RWPE2 (cell line): Measurements from ENCODE around the gene DNAJB13.

ENCODE experiments used
- ATAC-seq: fragments of 200-7000 bp; cut with Tn5 transposase; 3 replicates; pipeline ENCODE4 v1.9.1; 2021; ENCODE audit warnings: low read depth
- DNase-seq: peaks from one replicate; pipeline ENCODE4 v3.0.0-alpha.2; 2020; ENCODE audit warnings: low spot score
- H3K27ac ChIP-seq: fragments of 450-650 bp; 2 replicates; pipeline ENCODE4 v1.5.1; 2017; ENCODE audit warnings: mild to moderate bottlenecking; ENCODE audit not compliant: poor library complexity, severe bottlenecking
- H3K27me3 ChIP-seq: fragments of 250-450 bp; sonication (Bioruptor Pico); 2 replicates; pipeline ENCODE4 v1.5.1; 2021; ENCODE audit warnings: mild to moderate bottlenecking, moderate library complexity; ENCODE audit not compliant: insufficient read depth, poor library complexity, severe bottlenecking
- H3K36me3 ChIP-seq: fragments of 250-450 bp; sonication (Bioruptor Pico); 2 replicates; pipeline ENCODE4 v1.5.1; 2020; ENCODE audit warnings: low read depth, mild to moderate bottlenecking, moderate library complexity
- H3K4me1 ChIP-seq: fragments of 250-450 bp; sonication (Bioruptor Pico); 2 replicates; pipeline ENCODE4 v1.5.1; 2021; ENCODE audit warnings: mild to moderate bottlenecking, moderate library complexity; ENCODE audit not compliant: insufficient read depth, poor library complexity, severe bottlenecking
- H3K4me3 ChIP-seq: fragments of 250-450 bp; sonication (Bioruptor Pico); 2 replicates; pipeline ENCODE4 v1.5.1; 2021; ENCODE audit warnings: mild to moderate bottlenecking, moderate library complexity; ENCODE audit not compliant: severe bottlenecking
- H3K9me3 ChIP-seq: fragments of 250-450 bp; sonication (Bioruptor Pico); 2 replicates; pipeline ENCODE4 v1.5.1; 2021; ENCODE audit warnings: mild to moderate bottlenecking, moderate library complexity; ENCODE audit not compliant: severe bottlenecking
- TF ChIP-seq, protein P1 (sequence below): fragments of 450-650 bp; IDR thresholded peaks from one replicate; pipeline ENCODE4 v1.5.1; 2017; ENCODE audit warnings: mild to moderate bottlenecking, moderate library complexity; ENCODE audit not compliant: poor library complexity, severe bottlenecking

The DNAJB13 gene

GRCh38 chr11:73991471-73992006, 40.7 kb downstream of the DNAJB13 start:
- no peak overlapping the region for H3K27ac ChIP-seq
- no peak for ATAC-seq
- no peaks in the 10 kb centered on the region for H3K9me3 ChIP-seq
- H3K36me3 ChIP-seq, result no peaks in the 10 kb centered on the region
- H3K4me1 ChIP-seq, result no peaks in the 10 kb centered on the region
- DNase-seq, result no peak
- H3K27me3 ChIP-seq, result no peaks in the 10 kb centered on the region
- no peak overlapping the region for H3K4me3 ChIP-seq
- TF ChIP-seq, protein P1, sequence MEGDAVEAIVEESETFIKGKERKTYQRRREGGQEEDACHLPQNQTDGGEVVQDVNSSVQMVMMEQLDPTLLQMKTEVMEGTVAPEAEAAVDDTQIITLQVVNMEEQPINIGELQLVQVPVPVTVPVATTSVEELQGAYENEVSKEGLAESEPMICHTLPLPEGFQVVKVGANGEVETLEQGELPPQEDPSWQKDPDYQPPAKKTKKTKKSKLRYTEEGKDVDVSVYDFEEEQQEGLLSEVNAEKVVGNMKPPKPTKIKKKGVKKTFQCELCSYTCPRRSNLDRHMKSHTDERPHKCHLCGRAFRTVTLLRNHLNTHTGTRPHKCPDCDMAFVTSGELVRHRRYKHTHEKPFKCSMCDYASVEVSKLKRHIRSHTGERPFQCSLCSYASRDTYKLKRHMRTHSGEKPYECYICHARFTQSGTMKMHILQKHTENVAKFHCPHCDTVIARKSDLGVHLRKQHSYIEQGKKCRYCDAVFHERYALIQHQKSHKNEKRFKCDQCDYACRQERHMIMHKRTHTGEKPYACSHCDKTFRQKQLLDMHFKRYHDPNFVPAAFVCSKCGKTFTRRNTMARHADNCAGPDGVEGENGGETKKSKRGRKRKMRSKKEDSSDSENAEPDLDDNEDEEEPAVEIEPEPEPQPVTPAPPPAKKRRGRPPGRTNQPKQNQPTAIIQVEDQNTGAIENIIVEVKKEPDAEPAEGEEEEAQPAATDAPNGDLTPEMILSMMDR, result no peak

- no peak overlapping the region for H3K27ac ChIP-seq
- H3K9me3 ChIP-seq, result no peaks in the 10 kb centered on the region
- H3K36me3 ChIP-seq, result no peaks in the 10 kb centered on the region
- no peaks in the 10 kb centered on the region for H3K4me1 ChIP-seq
- no peak overlapping the region for H3K4me3 ChIP-seq
- DNase-seq, result no peak
- ATAC-seq, result no peak
- H3K27me3 ChIP-seq, result no peaks in the 10 kb centered on the region
- TF ChIP-seq, protein P1, result no peak
These were observed 44.4 kb downstream of the DNAJB13 start for GRCh38 chr11:73995247-73995646.

GRCh38 chr11:73995731-73996130, 44.9 kb downstream of the DNAJB13 start:
- Histone ChIP-seq H3K9me3 (no peaks in the 10 kb centered on the region), H3K36me3 (no peaks in the 10 kb centered on the region), H3K4me1 (no peaks in the 10 kb centered on the region), H3K27me3 (no peaks in the 10 kb centered on the region), H3K4me3 (no peak overlapping the region), H3K27ac (no peak overlapping the region)
- ATAC-seq (no peak), DNase-seq (no peak)
- TF ChIP-seq, protein P1, result no peak

GRCh38 chr11:73996161-73996747, 45.4 kb downstream of the DNAJB13 start:
- Histone ChIP-seq H3K4me3 (no peak overlapping the region), H3K27me3 (no peaks in the 10 kb centered on the region), H3K9me3 (no peaks in the 10 kb centered on the region), H3K36me3 (no peaks in the 10 kb centered on the region), H3K4me1 (no peaks in the 10 kb centered on the region), H3K27ac (no peak overlapping the region)
- TF ChIP-seq, protein P1, result no peak
- DNase-seq (no peak), ATAC-seq (no peak)

- no peak overlapping the region for H3K27ac ChIP-seq
- ATAC-seq (no peak), DNase-seq (no peak)
- H3K27me3 ChIP-seq, result no peaks in the 10 kb centered on the region
- no peaks in the 10 kb centered on the region for H3K36me3 ChIP-seq
- H3K4me3 ChIP-seq, result no peak overlapping the region
- no peaks in the 10 kb centered on the region for H3K4me1 ChIP-seq
- H3K9me3 ChIP-seq, result no peaks in the 10 kb centered on the region
- TF ChIP-seq, protein P1, result no peak
These were observed 46.4 kb downstream of the DNAJB13 start for GRCh38 chr11:73997120-73997770.
